Measurements from ENCODE around the gene ATP11A.

The ATP11A gene

GRCh38 chr13:112655913-112656312 is 33.9 kb upstream of the ATP11A start:
- no peak overlapping the region for H3K4me3 ChIP-seq (ENCODE audit: low read depth, low read length)
- no peak for DNase-seq (ENCODE audit: low read depth)
- no peak for TF ChIP-seq CTCF (conservative IDR thresholded peaks at IDR 0.05; ENCODE audit: low read depth, low read length)

GRCh38 chr13:112657850-112658445 is 31.9 kb upstream of the ATP11A start:
- DNase-seq (ENCODE audit: low read depth) = peak; percentile 87
- no peak overlapping the region for H3K4me3 ChIP-seq (ENCODE audit: low read depth, low read length)
- TF ChIP-seq CTCF (conservative IDR thresholded peaks at IDR 0.05; ENCODE audit: low read depth, low read length) = no peak

GRCh38 chr13:112658808-112659207 is 31.0 kb upstream of the ATP11A start:
- DNase-seq (ENCODE audit: low read depth) = peak; percentile 14
- H3K4me3 ChIP-seq (ENCODE audit: low read depth, low read length) = no peak overlapping the region
- no peak for TF ChIP-seq CTCF (conservative IDR thresholded peaks at IDR 0.05; ENCODE audit: low read depth, low read length)

- TF ChIP-seq CTCF (conservative IDR thresholded peaks at IDR 0.05; ENCODE audit: low read depth, low read length) = no peak
Observed at GRCh38 chr13:112661291-112661690, 28.5 kb upstream of the ATP11A start.

GRCh38 chr13:112664501-112665203 is 25.2 kb upstream of the ATP11A start:
- peak; percentile 54 for DNase-seq (ENCODE audit: low read depth)
- TF ChIP-seq CTCF (conservative IDR thresholded peaks at IDR 0.05; ENCODE audit: low read depth, low read length) = no peak
- H3K4me3 ChIP-seq (ENCODE audit: low read depth, low read length) = no peak overlapping the region

More at GRCh38 chr13:112661291-112661690, 28.5 kb upstream of the ATP11A start:
- H3K4me3 ChIP-seq (ENCODE audit: low read depth, low read length) = no peak overlapping the region
- no peak for DNase-seq (ENCODE audit: low read depth)

GRCh38 chr13:112668924-112669323 is 20.9 kb upstream of the ATP11A start:
- no peak for TF ChIP-seq CTCF (conservative IDR thresholded peaks at IDR 0.05; ENCODE audit: low read depth, low read length)
- H3K4me3 ChIP-seq (ENCODE audit: low read depth, low read length) = no peak overlapping the region
- DNase-seq (ENCODE audit: low read depth) = no peak
